ENCODE measurements around the gene MYLK. TPM values are rescaled to one million over a fixed set of nuclear protein-coding genes. Genes with fewer than 3 reads are reported as not detected.
A peak's percentile ranks its signal among the peaks of the same experiment; 100 is the strongest.

The MYLK gene
- polyA plus RNA-seq, 1 donor (not counting 4 experiments of a cell fraction or from before 2014, with no cell fraction given), result 7.8 TPM

- H3K9me3 ChIP-seq (ENCODE audit: control insufficient read depth, low read depth, low read length), result no peaks in the 10 kb centered on the region
- FAIRE-seq (peak; percentile 95), DNase-seq (ENCODE audit: low read depth, low spot score) (no peak)
- peaks cover 46% of the 10 kb centered on the region for H3K4me1 ChIP-seq (ENCODE audit: control insufficient read depth, extremely low read depth, insufficient read depth, low read length)
- peak overlapping the region; percentile 21 for H3K27ac ChIP-seq (ENCODE audit: control insufficient read depth, insufficient read depth, low read length)
- no peaks in the 10 kb centered on the region for H4K20me1 ChIP-seq (ENCODE audit: control insufficient read depth, extremely low read depth, insufficient read depth, low read length)
- no peaks in the 10 kb centered on the region for H3K36me3 ChIP-seq (ENCODE audit: control insufficient read depth in 2 of 2, extremely low read depth in 1 of 2, insufficient read depth in 2 of 2, low read length in 2 of 2)
- no peak overlapping the region for H2AFZ ChIP-seq (ENCODE audit: control insufficient read depth, low read length)
- H3K9me1 ChIP-seq (ENCODE audit: control insufficient read depth, extremely low read depth, insufficient read depth, low read length), result no peaks in the 10 kb centered on the region
- dilution Hi-C loops (cut with MboI; ENCODE audit: extremely low pct_ligation_motif_present, low sequenced_read_pairs), result no loop called here
- H3K27me3 ChIP-seq (ENCODE audit: control insufficient read depth, extremely low read depth, insufficient read depth, low read length), result no peaks in the 10 kb centered on the region
- H3K4me3 ChIP-seq (ENCODE audit: control insufficient read depth in 2 of 3, extremely low read depth in 1 of 3, insufficient read depth in 2 of 3, low read depth in 1 of 3, low read length in 3 of 3), result no peak overlapping the region
- no peak for TF ChIP-seq CTCF (optimal IDR thresholded peaks at IDR 0.05 in 1 of 3, IDR thresholded peaks at IDR 0.05 in 1 of 3, conservative IDR thresholded peaks at IDR 0.05 in 1 of 3; ENCODE audit: extremely low read depth in 1 of 3, insufficient read depth in 2 of 3, low read length in 3 of 3)
- TF ChIP-seq EZH2 (IDR thresholded peaks at IDR 0.05; ENCODE audit: low read length), result no peak
- peak overlapping the region; percentile 42 for H3K4me2 ChIP-seq (ENCODE audit: control insufficient read depth, extremely low read depth, insufficient read depth, low read depth, low read length)
- H3K79me2 ChIP-seq (ENCODE audit: control insufficient read depth, insufficient read depth, low read length), result no peaks in the 10 kb centered on the region
- no peak overlapping the region for H3K9ac ChIP-seq (ENCODE audit: control insufficient read depth, extremely low read depth, insufficient read depth, low read length)
These were observed 65.2 kb downstream of the MYLK start for GRCh38 chr3:123818921-123819429.

- H3K9ac ChIP-seq (ENCODE audit: control insufficient read depth, extremely low read depth, insufficient read depth, low read length), result no peak overlapping the region
- H3K79me2 ChIP-seq (ENCODE audit: control insufficient read depth, insufficient read depth, low read length), result no peaks in the 10 kb centered on the region
- H4K20me1 ChIP-seq (ENCODE audit: control insufficient read depth, extremely low read depth, insufficient read depth, low read length), result no peaks in the 10 kb centered on the region
- no peaks in the 10 kb centered on the region for H3K27me3 ChIP-seq (ENCODE audit: control insufficient read depth, extremely low read depth, insufficient read depth, low read length)
- no peaks in the 10 kb centered on the region for H3K9me1 ChIP-seq (ENCODE audit: control insufficient read depth, extremely low read depth, insufficient read depth, low read length)
- FAIRE-seq (no peak), DNase-seq (ENCODE audit: low read depth, low spot score) (no peak)
- H2AFZ ChIP-seq (ENCODE audit: control insufficient read depth, low read length), result no peak overlapping the region
- H3K36me3 ChIP-seq (ENCODE audit: control insufficient read depth in 2 of 2, extremely low read depth in 1 of 2, insufficient read depth in 2 of 2, low read length in 2 of 2), result no peaks in the 10 kb centered on the region
- H3K27ac ChIP-seq (ENCODE audit: control insufficient read depth, insufficient read depth, low read length), result peak overlapping the region; percentile 50
- TF ChIP-seq EZH2 (IDR thresholded peaks at IDR 0.05; ENCODE audit: low read length) (no peak), CTCF (optimal IDR thresholded peaks at IDR 0.05 in 1 of 3, IDR thresholded peaks at IDR 0.05 in 1 of 3, conservative IDR thresholded peaks at IDR 0.05 in 1 of 3; ENCODE audit: extremely low read depth in 1 of 3, insufficient read depth in 2 of 3, low read length in 3 of 3) (no peak)
- dilution Hi-C loops (cut with MboI; ENCODE audit: extremely low pct_ligation_motif_present, low sequenced_read_pairs), result no loop called here
- peak overlapping the region; percentile 42 for H3K4me2 ChIP-seq (ENCODE audit: control insufficient read depth, extremely low read depth, insufficient read depth, low read depth, low read length)
- H3K4me3 ChIP-seq (ENCODE audit: control insufficient read depth in 2 of 3, extremely low read depth in 1 of 3, insufficient read depth in 2 of 3, low read depth in 1 of 3, low read length in 3 of 3), result no peak overlapping the region
- peaks cover 49% of the 10 kb centered on the region for H3K4me1 ChIP-seq (ENCODE audit: control insufficient read depth, extremely low read depth, insufficient read depth, low read length)
- H3K9me3 ChIP-seq (ENCODE audit: control insufficient read depth, low read depth, low read length), result no peaks in the 10 kb centered on the region
These were observed 65.7 kb downstream of the MYLK start for GRCh38 chr3:123818324-123818920.

Data from keratinocyte (primary cell).